Mucosa of stomach (tissue), 1 donor: ENCODE data around the gene SARM1.

Source experiments
- H3K27me3 ChIP-seq: one replicate; pipeline ENCODE4 v1.7.0; 2013; ENCODE audit warnings: mild to moderate bottlenecking, low read length; ENCODE audit not compliant: control insufficient read depth, insufficient read depth
- H3K36me3 ChIP-seq: one replicate; pipeline ENCODE4 v1.7.0; 2013; ENCODE audit warnings: low read length; ENCODE audit not compliant: control insufficient read depth, insufficient read depth
- H3K4me1 ChIP-seq: one replicate; pipeline ENCODE4 v1.7.0; 2013; ENCODE audit warnings: mild to moderate bottlenecking, low read length; ENCODE audit not compliant: control insufficient read depth, insufficient read depth
- H3K4me3 ChIP-seq: one replicate; pipeline ENCODE4 v1.7.0; 2013; ENCODE audit warnings: low read length
- H3K9ac ChIP-seq: one replicate; pipeline ENCODE4 v1.7.0; 2013; ENCODE audit warnings: mild to moderate bottlenecking, low read length, moderate library complexity
- H3K9me3 ChIP-seq: one replicate; pipeline ENCODE4 v1.7.0; 2013; ENCODE audit warnings: mild to moderate bottlenecking, low read length, moderate library complexity; ENCODE audit not compliant: control insufficient read depth
- donor health status: Pancreatic carcinoma.

Gene SARM1

DNA sequence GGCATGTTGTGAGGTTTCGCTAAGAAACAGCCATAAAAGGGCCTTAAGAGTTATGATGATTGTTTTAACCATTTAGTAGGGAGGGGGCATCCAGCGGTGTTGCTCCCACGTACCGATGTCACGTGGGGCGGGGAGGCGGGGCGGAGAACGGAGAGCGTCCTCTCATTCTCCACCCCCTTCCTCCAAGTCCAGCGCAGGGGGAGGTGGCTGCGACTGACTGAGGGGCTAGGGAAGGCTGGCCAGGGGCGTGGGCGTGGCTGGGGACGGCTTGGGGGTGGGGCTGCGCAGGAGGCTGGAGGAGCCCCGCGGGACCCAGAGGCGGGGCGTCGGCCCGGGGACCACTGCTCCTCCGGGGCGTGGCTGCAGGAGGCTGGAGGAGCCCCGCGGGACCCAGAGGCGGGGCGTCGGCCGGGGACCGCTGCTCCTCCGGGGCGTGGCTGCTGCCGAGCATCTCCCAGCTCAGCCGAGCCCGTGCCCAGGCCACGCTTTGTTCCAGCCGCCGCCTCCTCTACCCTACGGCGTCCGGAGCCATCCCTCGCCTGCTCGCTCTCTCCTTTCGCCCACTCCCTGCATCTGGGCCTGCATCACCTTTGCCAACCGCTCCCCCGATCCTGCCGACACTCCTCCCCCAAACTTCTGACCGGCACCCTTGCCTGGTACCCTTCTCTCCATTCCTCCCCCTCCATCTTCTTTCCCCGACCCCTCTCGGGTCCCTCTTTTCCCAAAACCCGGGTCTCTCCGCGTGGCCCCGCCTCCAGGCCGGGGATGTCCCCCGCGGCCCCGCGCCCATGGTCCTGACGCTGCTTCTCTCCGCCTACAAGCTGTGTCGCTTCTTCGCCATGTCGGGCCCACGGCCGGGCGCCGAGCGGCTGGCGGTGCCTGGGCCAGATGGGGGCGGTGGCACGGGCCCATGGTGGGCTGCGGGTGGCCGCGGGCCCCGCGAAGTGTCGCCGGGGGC lies at the start of gene SARM1:
Gene SARM1, plus strand, starts transcription at position 450 of the 958 bp plus-strand sequence. Its CDS starts 339 bp downstream, at position 789.
- peaks cover 26% of the 10 kb centered on the region for H3K27me3 ChIP-seq
- no peak within 1 kb of the TSS for H3K4me3 ChIP-seq
- peaks cover 11% of the 10 kb centered on the region for H3K4me1 ChIP-seq
- no peaks in the 10 kb centered on the region for H3K9me3 ChIP-seq
- no peaks in the 10 kb centered on the region for H3K36me3 ChIP-seq
- peak within 1 kb of the TSS; percentile 55 for H3K9ac ChIP-seq

DNA sequence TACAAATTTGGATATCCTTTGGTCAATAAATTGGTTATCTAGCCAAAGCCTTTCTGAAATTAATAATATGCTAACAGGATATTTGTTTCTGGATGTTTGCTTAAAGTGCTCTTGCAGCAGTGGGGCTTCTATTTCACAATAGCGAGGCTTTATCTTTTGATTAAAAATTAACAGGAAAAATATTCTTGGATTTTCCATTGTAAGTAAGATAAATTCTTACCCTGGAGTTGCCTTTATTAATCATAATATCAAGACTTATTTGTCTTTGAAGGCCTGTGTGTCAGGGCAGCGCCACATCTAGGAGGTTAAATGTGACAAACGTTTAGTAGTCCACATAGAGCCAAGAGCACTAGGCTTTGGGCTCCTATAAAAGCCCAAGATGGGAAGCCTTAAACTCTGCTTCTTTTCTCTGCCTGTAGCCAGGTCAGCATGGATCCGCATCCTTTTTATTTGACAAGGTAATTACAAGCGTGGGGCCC lies 47.2 kb upstream of the SARM1 start:
- Histone ChIP-seq H3K27me3 (no peaks in the 10 kb centered on the region), H3K4me3 (no peak overlapping the region), H3K36me3 (peaks cover 4% of the 10 kb centered on the region), H3K4me1 (peaks cover 49% of the 10 kb centered on the region), H3K9ac (peak overlapping the region; percentile 29), H3K9me3 (no peaks in the 10 kb centered on the region)

- peak overlapping the region; percentile 29 for H3K9ac ChIP-seq
- no peak overlapping the region for H3K4me3 ChIP-seq
- no peaks in the 10 kb centered on the region for H3K9me3 ChIP-seq
- peaks cover 49% of the 10 kb centered on the region for H3K4me1 ChIP-seq
- H3K27me3 ChIP-seq, result no peaks in the 10 kb centered on the region
- peaks cover 4% of the 10 kb centered on the region for H3K36me3 ChIP-seq
Observed at GRCh38 chr17:28324781-28325180, 46.7 kb upstream of the SARM1 start.

- Histone ChIP-seq H3K4me3 (no peak overlapping the region), H3K36me3 (peaks cover 4% of the 10 kb centered on the region), H3K27me3 (no peaks in the 10 kb centered on the region), H3K9me3 (no peaks in the 10 kb centered on the region), H3K9ac (no peak overlapping the region), H3K4me1 (peaks cover 45% of the 10 kb centered on the region)
Observed at GRCh38 chr17:28325211-28325610, 46.3 kb upstream of the SARM1 start.

DNA sequence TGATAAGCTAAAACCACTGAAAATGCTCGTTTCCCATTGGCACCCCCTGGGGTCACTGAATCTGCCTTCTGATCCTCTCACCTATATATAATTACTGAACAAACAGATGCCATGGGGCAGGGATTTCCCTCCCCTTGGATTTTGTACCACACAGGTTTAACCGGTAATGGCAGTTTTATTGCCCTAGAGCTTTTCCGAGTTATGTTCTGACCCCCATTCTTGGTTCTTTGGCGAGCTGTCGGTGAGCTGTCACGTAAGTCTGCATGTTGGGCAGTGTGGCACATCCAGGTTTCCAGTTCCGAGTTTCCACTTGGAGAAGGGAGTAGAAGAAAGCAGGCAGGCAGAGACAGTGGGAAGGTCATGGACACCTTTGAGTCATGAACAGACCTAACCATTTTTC lies 45.4 kb upstream of the SARM1 start:
- peaks cover 38% of the 10 kb centered on the region for H3K4me1 ChIP-seq
- no peaks in the 10 kb centered on the region for H3K9me3 ChIP-seq
- H3K9ac ChIP-seq, result no peak overlapping the region
- no peaks in the 10 kb centered on the region for H3K27me3 ChIP-seq
- H3K36me3 ChIP-seq, result peaks cover 8% of the 10 kb centered on the region
- no peak overlapping the region for H3K4me3 ChIP-seq

GRCh38 chr17:28327031-28327607 lies 44.4 kb upstream of the SARM1 start:
- Histone ChIP-seq H3K27me3 (no peaks in the 10 kb centered on the region), H3K9me3 (no peaks in the 10 kb centered on the region), H3K36me3 (peaks cover 17% of the 10 kb centered on the region), H3K4me1 (peaks cover 38% of the 10 kb centered on the region), H3K4me3 (no peak overlapping the region), H3K9ac (no peak overlapping the region)

DNA sequence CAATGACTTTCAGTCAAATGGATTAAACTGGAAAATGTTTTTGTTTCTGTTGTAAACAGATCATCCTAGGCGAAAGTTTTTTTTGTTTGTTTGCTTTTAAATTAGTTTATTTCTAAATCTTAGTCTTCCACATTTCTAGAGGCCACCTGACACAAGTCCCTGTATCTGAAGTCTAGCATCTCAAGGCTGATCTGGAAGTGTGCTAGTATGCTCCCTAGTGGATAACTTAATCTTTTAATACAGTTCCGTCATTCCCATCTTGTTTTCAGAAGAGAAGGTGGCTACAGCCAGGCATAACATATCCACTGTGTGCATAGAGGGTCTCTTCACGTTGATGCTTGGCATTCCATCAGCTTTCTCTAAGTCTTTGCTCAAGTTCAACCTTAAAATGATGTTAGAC lies 43.8 kb upstream of the SARM1 start:
- H3K27me3 ChIP-seq, result no peaks in the 10 kb centered on the region
- no peak overlapping the region for H3K9ac ChIP-seq
- H3K36me3 ChIP-seq, result peaks cover 17% of the 10 kb centered on the region
- no peaks in the 10 kb centered on the region for H3K9me3 ChIP-seq
- H3K4me1 ChIP-seq, result peaks cover 37% of the 10 kb centered on the region
- no peak overlapping the region for H3K4me3 ChIP-seq

DNA sequence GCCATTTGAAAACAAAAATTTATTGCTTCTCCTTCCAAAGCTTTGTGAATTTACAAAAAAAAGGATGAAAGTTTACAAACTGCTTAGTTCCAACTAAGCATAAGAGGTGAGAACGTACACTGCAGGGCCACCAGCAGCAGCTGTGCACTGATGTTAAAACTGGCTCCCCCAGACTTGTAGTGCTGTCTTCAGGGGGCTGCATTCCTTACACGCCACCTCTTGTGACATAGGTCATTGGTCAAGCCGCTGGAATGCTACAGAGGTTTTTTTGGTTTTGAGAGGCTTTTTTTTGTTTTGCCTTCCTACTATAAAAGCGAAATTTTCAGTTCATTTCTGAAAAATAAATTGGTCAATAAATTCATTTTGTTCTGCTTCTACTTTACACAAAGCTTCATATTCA lies 43.2 kb upstream of the SARM1 start:
- no peaks in the 10 kb centered on the region for H3K9me3 ChIP-seq
- H3K36me3 ChIP-seq, result peaks cover 17% of the 10 kb centered on the region
- no peaks in the 10 kb centered on the region for H3K27me3 ChIP-seq
- no peak overlapping the region for H3K4me3 ChIP-seq
- peaks cover 31% of the 10 kb centered on the region for H3K4me1 ChIP-seq
- no peak overlapping the region for H3K9ac ChIP-seq

GRCh38 chr17:28330671-28331070 lies 40.8 kb upstream of the SARM1 start:
- H3K4me1 ChIP-seq, result peaks cover 23% of the 10 kb centered on the region
- peaks cover 17% of the 10 kb centered on the region for H3K36me3 ChIP-seq
- no peak overlapping the region for H3K9ac ChIP-seq
- H3K9me3 ChIP-seq, result no peaks in the 10 kb centered on the region
- H3K27me3 ChIP-seq, result no peaks in the 10 kb centered on the region
- no peak overlapping the region for H3K4me3 ChIP-seq

DNA sequence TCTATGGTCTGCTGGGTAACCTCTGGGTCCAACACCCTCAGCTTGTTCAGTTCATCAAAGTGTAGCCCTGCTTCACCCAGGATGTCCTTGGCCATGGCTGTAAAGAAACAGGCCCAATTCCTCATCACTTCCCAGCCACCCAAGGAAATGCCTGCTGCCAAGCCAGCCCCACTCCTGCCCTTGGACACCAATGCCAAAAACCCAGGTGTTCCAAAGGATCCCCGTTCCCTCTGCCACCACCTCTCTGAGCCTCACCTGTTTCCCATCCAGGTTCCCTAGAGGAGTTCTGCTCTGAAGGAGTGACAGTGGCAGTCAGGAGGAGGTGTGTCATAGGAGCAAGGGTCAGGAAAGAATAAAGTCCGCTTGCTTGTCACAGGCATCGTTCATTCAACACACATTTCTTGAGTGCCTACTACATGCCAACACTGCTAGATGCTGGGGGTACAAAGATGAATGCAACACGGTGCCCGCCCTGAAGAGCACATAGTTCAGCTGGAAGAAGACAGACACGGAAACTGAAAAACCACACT lies 39.5 kb upstream of the SARM1 start:
- Histone ChIP-seq H3K4me1 (peaks cover 18% of the 10 kb centered on the region), H3K9me3 (no peaks in the 10 kb centered on the region), H3K36me3 (peaks cover 17% of the 10 kb centered on the region), H3K27me3 (no peaks in the 10 kb centered on the region), H3K4me3 (no peak overlapping the region), H3K9ac (no peak overlapping the region)

GRCh38 chr17:28333083-28333746 lies 38.3 kb upstream of the SARM1 start:
- H3K9me3 ChIP-seq, result no peaks in the 10 kb centered on the region
- H3K9ac ChIP-seq, result no peak overlapping the region
- H3K36me3 ChIP-seq, result peaks cover 16% of the 10 kb centered on the region
- H3K4me3 ChIP-seq, result no peak overlapping the region
- H3K4me1 ChIP-seq, result peaks cover 19% of the 10 kb centered on the region
- no peaks in the 10 kb centered on the region for H3K27me3 ChIP-seq
